ENCODE data around the gene HMGCS1. TPM values are rescaled to one million over a fixed set of nuclear protein-coding genes. Genes with fewer than 3 reads are reported as not detected.

HMGCS1 gene
- total and polyA plus RNA-seq, 2 of the 4 experiments (the other 2 are of a cell fraction): 27.5 to 30.6 TPM

DNA sequence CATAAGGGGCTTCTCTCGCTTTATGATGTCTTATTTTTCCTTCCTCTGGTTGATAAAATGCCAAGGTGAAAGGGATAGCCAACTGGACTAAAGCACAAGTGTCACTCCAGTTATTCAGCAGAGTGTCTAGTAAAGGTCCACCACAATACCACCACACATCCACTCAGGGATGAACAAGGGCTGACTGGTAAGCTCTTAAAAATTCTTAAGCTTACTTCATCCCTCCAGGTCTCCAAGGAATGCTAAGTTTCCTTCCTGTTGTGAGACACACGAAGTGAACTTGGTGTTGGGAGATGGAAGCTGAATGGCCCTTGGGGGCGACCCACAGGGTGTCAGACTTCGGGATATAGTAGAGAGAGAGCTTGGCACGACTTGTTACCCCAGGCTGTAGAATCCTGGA is 3.2 kb upstream of the HMGCS1 start:
- no peak overlapping the region for H2AK5ac ChIP-seq (ENCODE audit: low read depth, low read length)
- no TSS peak for BruUV-seq (replicated peaks)

More for the DNA sequence above, 3.2 kb upstream of the HMGCS1 start:
- DNase-seq (no peak), ATAC-seq (ENCODE audit: low read depth) (no peak)
- Histone ChIP-seq H3K27me3 (ENCODE audit: control insufficient read depth, insufficient read depth, low read length) (no peaks in the 10 kb centered on the region), H3K4me2 (ENCODE audit: low read depth, low read length) (no peak overlapping the region), H3K4me1 (ENCODE audit: control insufficient read depth, insufficient read depth, low read length) (peaks cover 2% of the 10 kb centered on the region; the same call in 1 of the 2 replicates), H4K5ac (ENCODE audit: low read depth, low read length) (no peak overlapping the region), H3K4me3 (ENCODE audit: insufficient read depth, low read depth, low read length) (no peak overlapping the region), H2BK15ac (ENCODE audit: low read depth, low read length) (no peak overlapping the region), H3K27ac (ENCODE audit: insufficient read depth, low read length) (no peak overlapping the region), H3K79me1 (ENCODE audit: low read depth in 1 of 2, low read length in 2 of 2) (peaks cover 9 to 12% of the 10 kb centered on the region in 2 experiments), H2AFZ (replicated peaks; ENCODE audit: low read length, poor library complexity) (no peak overlapping the region), H3K23ac (ENCODE audit: low read depth, low read length) (no peak overlapping the region), H2AK9ac (replicated peaks; ENCODE audit: low read depth, low read length, poor library complexity) (no peak overlapping the region), H2BK20ac (ENCODE audit: low read depth, low read length) (no peak overlapping the region), H3K9ac (ENCODE audit: low read depth, low read length) (no peak overlapping the region), H4K8ac (ENCODE audit: low read depth in 2 of 2, low read length in 2 of 2) (no peak overlapping the region), H2BK5ac (ENCODE audit: low read depth, low read length, poor library complexity, severe bottlenecking) (no peak overlapping the region), H3K56ac (ENCODE audit: extremely low read depth, insufficient read depth, low read length) (no peak overlapping the region), H3K9me1 (ENCODE audit: insufficient read depth, low read length) (peaks cover 5% of the 10 kb centered on the region), H3K36me3 (ENCODE audit: control insufficient read depth, insufficient read depth, low read length) (no peaks in the 10 kb centered on the region), H4K20me1 (ENCODE audit: insufficient read depth, low read length) (no peaks in the 10 kb centered on the region; the same call in 1 of the 2 replicates), H3K14ac (replicated peaks; ENCODE audit: low read depth, low read length) (no peak overlapping the region), H3K18ac (ENCODE audit: low read depth, low read length) (no peak overlapping the region), H4K91ac (ENCODE audit: insufficient read depth, low read depth, low read length) (no peak overlapping the region), H2BK120ac (ENCODE audit: low read depth, low read length) (no peak overlapping the region), H3K4ac (ENCODE audit: low read depth, low read length) (no peak overlapping the region), H3K9me3 (ENCODE audit: control insufficient read depth, insufficient read depth, low read length) (no peaks in the 10 kb centered on the region)
- in situ Hi-C loops (cut with MboI; ENCODE audit: low sequenced_read_pairs): loop anchor here (25.0 kb wide), 1 partner anchor 204 kb away; the partner anchor contains the start of gene ZNF131
- ChIA-PET CTCF (no interaction called here), POLR2A (ENCODE audit: unreplicated experiment) (no interaction called here)
- dilution Hi-C loops (cut with HindIII; ENCODE audit: low sequenced_read_pairs, unreplicated experiment): no loop called here
- TF ChIP-seq RFX5 (IDR thresholded peaks at IDR 0.05; ENCODE audit: low read depth, low read length) (no peak), MXI1 (IDR thresholded peaks at IDR 0.05; ENCODE audit: borderline replicate concordance, low read depth, low read length) (no peak), SMC3 (IDR thresholded peaks at IDR 0.05; ENCODE audit: low read depth, low read length) (no peak), ELK1 (IDR thresholded peaks at IDR 0.05; ENCODE audit: borderline replicate concordance, low read depth, low read length) (no peak), MAFK (IDR thresholded peaks at IDR 0.05; ENCODE audit: low read depth, low read length) (no peak), USF2 (IDR thresholded peaks at IDR 0.05; ENCODE audit: low read depth, low read length) (no peak), FOS (IDR thresholded peaks at IDR 0.05; ENCODE audit: low read depth, low read length) (no peak), CEBPB (IDR thresholded peaks at IDR 0.05; ENCODE audit: low read depth, low read length) (no peak), POLR2A (IDR thresholded peaks at IDR 0.05; ENCODE audit: low read depth, low read length) (no peak)
- TF ChIP-seq, protein P1, sequence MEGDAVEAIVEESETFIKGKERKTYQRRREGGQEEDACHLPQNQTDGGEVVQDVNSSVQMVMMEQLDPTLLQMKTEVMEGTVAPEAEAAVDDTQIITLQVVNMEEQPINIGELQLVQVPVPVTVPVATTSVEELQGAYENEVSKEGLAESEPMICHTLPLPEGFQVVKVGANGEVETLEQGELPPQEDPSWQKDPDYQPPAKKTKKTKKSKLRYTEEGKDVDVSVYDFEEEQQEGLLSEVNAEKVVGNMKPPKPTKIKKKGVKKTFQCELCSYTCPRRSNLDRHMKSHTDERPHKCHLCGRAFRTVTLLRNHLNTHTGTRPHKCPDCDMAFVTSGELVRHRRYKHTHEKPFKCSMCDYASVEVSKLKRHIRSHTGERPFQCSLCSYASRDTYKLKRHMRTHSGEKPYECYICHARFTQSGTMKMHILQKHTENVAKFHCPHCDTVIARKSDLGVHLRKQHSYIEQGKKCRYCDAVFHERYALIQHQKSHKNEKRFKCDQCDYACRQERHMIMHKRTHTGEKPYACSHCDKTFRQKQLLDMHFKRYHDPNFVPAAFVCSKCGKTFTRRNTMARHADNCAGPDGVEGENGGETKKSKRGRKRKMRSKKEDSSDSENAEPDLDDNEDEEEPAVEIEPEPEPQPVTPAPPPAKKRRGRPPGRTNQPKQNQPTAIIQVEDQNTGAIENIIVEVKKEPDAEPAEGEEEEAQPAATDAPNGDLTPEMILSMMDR (conservative IDR thresholded peaks at IDR 0.05; ENCODE audit: low read depth, low read length): no peak
- no CpG with 5 or more reads among the region's 5 CpGs for WGBS, 2 experiments (ENCODE audit: extremely low coverage in 2 of 2, insufficient read length in 1 of 2)
- intact Hi-C loops (cut with micrococcal nuclease): no loop called here
